GM21390 (cell line): ENCODE measurements around the gene TMCO6.
"Not testable (repeated sequence)": the region's sequence is repeated elsewhere in the genome, so short reads cannot be mapped to it uniquely, and the experiment has no call there.

ENCODE experiments used
- ATAC-seq: cut with Tn5 transposase; IDR thresholded peaks from one replicate; pipeline ENCODE4 v1.9.1; 2021; ENCODE audit not compliant: unreplicated experiment

TMCO6 gene

DNA sequence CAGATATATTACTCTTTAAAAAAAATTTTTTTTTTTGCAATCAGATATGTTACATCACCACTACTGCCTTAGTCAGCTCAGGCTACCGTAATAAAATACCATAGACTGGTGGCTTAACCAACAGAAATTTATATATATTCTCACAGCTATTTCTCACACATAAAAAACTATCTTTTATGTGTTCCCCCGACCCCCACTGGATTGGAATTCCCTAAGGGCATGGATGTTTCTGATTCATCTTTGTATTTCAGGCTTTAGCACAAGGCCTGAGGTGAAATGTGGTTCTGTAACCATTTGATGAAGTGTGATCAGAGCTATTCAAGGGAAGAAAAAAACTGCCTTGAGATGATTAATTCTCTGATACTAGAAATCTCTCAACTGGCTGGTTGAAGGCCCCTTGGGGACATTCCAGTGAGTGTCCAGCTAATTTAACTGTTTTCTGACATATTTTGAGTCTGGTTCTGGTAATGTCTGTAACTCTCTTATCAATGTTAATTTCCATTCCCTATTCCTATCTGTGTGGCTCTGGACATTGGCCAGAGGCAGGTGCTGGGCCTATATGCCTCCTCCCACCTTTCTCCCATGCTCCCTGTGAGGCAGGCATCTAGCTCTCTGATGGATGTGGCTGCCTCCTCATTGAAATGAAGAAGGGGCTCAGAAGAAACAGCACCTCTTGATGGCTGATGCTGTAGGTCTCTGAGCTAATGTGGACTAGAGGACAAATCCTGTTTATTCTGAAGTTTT is 8.8 kb upstream of the TMCO6 start:
- no peak for ATAC-seq

DNA sequence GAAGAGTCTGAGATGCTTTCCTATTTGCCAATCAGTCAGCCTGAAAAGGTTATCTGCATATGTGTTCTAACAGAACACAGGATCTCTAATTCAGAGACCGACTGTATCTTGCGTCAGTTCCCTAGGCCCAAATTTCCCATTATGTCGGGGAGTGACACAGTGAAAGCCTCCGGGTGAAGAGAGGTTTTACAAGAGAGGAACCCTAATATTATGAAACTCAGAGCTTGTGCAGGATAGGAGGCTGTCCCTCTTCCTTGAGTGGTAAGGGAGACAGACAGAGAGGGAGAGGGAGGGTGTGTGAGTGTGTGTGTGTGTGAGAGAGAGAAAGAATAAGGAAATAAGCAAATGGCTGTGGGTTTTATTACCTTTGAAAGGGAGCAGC is 8.2 kb upstream of the TMCO6 start:
- no peak for ATAC-seq

GRCh38 chr5:140631831-140632365 is 7.4 kb upstream of the TMCO6 start:
- peak; percentile 44 for ATAC-seq

GRCh38 chr5:140632366-140633020 is 6.8 kb upstream of the TMCO6 start:
- ATAC-seq = peak; percentile 51

- peak; percentile 5 for ATAC-seq
Measured at GRCh38 chr5:140633021-140633471, 6.2 kb upstream of the TMCO6 start, which contains the start of gene CD14. TSS of gene CD14 (minus strand) at chr5:140633175. CDS start at chr5:140633071, 104 bp downstream.

DNA sequence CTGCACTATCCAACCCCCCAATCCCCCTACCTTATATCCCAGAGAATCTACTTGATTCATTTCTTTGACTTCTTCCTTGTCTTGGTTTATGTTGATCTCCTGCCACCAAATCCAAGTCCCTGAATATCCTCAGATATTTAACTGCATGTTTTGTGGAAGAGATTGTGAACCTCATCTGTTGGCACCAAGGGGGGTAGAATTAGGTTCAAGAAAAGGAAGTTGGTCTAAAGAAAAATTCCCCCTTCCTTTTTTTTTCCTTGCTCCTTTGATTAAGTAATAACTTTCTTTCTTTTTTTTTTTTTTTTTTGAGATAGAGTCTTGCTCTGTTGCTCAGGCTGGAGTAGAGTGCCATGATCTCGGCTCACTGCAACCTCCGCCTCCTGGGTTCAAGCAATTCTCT is 5.8 kb upstream of the TMCO6 start:
- no peak for ATAC-seq

- no peak for ATAC-seq
Measured at GRCh38 chr5:140634103-140634502, 5.1 kb upstream of the TMCO6 start.

GRCh38 chr5:140635291-140636257 is 3.7 kb upstream of the TMCO6 start:
- no peak for ATAC-seq

- ATAC-seq = no peak
Measured at GRCh38 chr5:140637371-140638100, 1.7 kb upstream of the TMCO6 start.

DNA sequence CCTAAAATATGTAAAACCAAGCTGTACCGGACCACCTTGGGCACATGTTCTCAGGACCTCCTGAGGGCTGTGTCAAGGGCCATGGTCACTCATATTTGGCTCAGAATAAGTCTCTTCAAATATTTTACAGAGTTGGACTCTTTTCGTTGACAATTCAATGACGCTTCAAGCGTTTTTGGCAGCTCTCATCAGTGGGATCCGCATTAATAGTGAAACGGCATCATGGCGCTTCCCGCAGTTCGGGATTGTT is 428 bp upstream of the TMCO6 start:
- not testable (repeated sequence) for ATAC-seq

DNA sequence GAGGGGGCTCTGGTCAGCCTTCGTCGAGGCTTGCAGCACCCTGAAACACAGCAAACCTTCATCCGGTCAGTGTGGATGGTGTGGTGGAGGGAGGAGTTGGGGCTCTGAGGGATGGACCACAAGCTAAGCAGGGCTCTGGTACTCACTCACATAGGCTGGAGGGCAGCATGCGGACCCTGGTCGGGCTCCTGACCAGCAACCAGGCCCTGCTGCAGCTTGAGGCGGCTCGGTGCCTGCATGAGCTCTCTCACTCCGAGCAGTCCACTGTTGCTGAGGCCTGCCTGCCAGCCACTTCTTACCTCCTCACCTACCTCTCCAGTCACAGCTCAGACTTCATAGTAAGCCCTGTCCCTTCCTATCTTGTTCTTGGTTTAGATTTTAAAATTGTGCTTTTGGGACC is 2.5 kb downstream of the TMCO6 start:
- no peak for ATAC-seq

DNA sequence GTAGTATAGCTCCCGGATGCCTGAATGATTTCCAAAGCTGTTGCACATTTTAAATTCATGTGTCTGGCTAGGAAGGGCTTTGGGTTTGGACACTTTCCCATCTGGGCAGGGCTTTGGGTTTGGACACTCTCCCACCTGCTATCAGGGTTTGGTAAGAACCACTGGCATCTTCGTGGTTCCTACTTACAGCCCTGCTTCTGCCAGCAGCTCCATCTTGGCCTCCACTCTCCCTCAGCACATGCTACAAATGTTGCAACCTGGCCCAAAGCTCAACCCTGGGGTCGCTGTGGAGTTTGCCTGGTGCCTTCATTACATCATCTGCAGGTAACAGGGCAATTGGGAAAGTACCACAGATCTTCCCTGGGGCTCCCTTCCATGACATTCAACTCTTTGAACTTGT is 3.5 kb downstream of the TMCO6 start:
- ATAC-seq = no peak

- no peak for ATAC-seq
Measured at GRCh38 chr5:140647042-140647419, 7.8 kb downstream of the TMCO6 start.

- no peak for ATAC-seq
Measured at GRCh38 chr5:140658870-140659269, 19.6 kb downstream of the TMCO6 start.

GRCh38 chr5:140660371-140660770 is 21.1 kb downstream of the TMCO6 start:
- ATAC-seq = not testable (repeated sequence)

DNA sequence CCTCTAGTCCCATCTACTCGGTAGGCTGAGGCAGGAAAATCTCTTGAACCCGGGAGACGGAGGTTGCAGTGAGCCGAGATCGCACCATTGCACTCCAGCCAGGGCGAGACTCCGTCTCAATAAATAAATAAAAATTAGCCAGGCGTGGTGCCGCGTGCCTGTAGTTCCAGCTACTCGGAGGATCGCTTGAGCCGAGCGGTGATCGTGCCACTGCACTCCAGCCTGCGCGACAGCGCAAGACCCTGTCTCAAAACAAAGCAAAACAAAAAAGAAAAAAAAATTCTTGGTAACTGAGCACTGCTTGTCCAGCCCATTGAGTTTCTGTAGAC is 24.7 kb downstream of the TMCO6 start:
- peak; percentile 0 for ATAC-seq

DNA sequence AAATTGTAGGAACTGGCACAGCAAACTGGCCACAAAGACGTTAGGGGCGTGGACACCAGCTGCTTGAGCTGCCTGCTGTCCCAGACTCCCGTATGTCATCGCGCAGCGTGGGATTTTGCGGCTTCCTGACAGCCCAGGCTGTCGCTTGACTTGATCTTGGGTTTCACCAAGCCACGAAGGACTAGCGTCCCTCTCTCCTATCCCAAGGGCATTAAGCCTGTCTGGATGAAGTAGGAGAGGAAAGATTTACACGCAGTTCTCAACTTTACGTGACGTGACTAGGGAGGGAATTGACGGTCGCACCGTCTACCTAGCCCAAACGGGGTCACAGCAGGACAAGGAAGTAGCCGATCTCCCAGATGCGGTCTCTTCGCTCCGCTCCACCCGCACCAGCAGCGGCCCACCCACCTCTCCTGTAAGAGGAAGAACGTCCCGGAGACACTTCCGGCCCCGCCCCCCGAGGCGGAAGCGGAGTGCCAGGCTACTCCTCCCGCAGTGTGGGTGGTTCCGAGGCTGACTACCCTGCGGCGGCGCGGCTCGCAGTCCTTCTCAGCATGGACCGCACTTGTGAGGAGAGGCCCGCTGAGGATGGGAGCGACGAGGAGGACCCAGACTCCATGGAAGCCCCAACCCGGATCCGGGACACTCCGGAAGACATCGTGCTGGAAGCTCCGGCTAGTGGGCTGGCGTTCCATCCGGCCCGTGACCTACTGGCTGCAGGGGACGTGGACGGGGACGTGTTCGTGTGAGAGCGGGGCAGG is 25.3 kb downstream of the TMCO6 start, which contains the start of gene WDR55:
Gene WDR55, plus strand, starts transcription at position 546 of the 761 bp plus-strand sequence. Its CDS starts 9 bp downstream, at position 555.
- ATAC-seq = peak; percentile 98

DNA sequence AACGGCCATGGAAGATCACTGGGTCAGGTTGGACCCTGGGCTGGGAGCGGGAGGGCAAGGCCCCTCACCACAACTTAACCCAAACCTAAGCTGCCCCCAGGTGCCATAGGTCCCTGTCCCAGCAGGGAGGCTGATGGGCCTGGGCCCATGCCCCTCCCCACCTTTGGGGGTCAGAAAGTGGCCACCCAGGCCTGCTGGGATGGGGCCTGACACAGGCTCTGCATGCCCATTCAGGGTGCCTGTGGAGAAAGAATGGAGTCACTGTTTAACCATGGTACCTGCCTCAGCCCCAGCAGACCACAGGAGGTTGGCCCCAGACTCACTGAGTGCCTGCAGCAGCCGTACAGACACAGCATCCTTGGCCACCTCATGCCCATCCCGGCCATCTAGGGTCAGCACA is 31.8 kb downstream of the TMCO6 start:
- ATAC-seq = not testable (repeated sequence)

DNA sequence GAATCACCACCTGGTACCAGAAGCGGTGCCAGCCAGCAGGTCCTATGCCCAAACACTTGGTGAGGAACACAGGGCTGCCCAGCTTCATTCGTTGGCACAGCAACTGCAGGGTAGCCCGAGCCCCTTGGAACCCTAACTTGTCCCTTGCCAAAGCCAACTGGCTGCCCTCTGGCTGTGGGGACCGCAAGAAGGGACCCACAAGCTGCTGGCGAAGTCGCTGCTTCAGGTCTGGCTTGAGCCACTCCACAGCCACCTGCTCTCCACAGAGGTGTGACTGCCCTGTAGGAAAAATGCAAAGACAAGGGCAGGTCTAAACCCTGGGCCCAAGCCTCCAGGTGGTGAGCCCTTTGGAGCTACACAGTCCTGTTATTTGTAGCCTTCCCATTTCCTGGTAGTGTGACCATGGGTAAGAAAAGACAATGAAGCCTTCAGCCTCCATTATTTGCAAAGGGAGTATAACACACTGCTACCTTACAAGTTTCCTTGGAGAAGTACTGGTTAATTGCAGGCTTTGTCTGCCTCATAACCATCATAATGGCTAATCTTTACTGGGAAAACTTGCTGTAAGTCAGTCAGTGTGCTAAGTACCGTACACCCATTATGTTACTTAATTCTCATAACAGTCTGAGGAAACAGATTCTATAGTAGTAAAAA is 32.3 kb downstream of the TMCO6 start:
- ATAC-seq = no peak
